ENCODE measurements around the gene PHKB.
"Not testable (repeated sequence)": the region's sequence is repeated elsewhere in the genome, so short reads cannot be mapped to it uniquely, and the experiment has no call there.

Gene PHKB

DNA sequence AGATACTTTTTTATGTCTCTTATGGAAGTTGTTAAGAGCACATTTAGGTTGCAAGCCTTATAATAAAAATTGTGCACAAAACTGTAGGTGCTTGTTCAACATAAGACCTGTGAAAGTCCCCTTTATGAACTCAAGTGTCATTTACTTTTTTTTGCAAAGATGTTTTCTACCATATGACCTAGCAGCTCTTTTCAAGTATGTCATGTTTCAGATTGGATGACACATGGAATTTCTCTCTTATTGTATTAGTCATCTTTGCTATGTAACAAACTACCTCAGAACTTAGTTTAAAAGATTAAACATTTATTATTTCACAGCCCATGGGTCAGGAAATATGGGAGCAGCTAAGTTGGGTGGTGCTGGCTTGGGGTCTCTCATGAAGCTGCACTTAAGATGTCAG is 57.9 kb downstream of the PHKB start:
- no peak for DNase-seq

- DNase-seq, result no peak
Observed at GRCh38 chr16:47519546-47519945, 58.4 kb downstream of the PHKB start.

- DNase-seq, result no peak
Observed at GRCh38 chr16:47519996-47520679, 59.0 kb downstream of the PHKB start.

- no peak for DNase-seq
Observed at GRCh38 chr16:47523342-47524006, 62.3 kb downstream of the PHKB start.

- no peak for DNase-seq
Observed at GRCh38 chr16:47524007-47524405, 62.9 kb downstream of the PHKB start.

DNA sequence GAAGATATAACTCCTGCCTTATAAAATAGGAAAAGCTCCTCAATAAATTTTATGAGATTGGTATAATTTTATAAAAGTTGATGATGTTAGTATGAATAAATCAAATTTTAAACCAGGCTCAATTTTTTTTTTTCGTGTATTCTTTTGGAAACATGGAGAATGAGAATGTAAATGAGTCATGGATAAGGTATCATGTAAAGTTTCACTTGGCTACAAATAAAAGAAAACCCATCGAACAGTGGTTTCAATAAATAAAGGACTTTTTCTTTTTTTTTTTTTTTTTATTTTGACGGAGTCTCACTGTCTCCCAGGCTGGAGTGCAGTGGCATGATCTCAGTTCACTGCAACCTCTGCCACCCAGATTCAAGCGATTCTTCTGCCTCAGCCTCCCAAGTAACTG is 67.3 kb downstream of the PHKB start:
- DNase-seq, result no peak

GRCh38 chr16:47533744-47534292 is 72.7 kb downstream of the PHKB start:
- DNase-seq, result no peak

- no peak for DNase-seq
Observed at GRCh38 chr16:47538472-47538871, 77.3 kb downstream of the PHKB start.

- not testable (repeated sequence) for DNase-seq
Observed at GRCh38 chr16:47539707-47540670, 78.9 kb downstream of the PHKB start.

- DNase-seq, result not testable (repeated sequence)
Observed at GRCh38 chr16:47541135-47541534, 80.0 kb downstream of the PHKB start.

DNA sequence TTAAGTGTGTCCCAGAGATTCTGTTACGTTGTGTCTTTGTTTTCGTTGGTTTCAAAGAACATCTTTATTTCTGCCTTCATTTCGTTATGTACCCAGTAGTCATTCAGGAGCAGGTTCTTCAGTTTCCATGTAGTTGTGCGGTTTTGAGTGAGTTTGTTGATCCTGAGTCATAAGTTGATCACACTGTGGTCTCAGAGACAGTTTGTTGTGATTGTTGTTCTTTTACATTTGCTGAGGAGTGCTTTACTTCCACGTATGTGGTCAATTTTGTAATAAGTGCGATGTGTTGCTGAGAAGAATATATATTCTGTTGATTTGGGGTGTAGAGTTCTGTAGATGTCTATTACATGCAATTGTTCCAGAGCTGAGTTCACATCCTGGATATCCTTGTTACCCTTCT is 83.1 kb downstream of the PHKB start:
- not testable (repeated sequence) for DNase-seq

- DNase-seq, result not testable (repeated sequence)
Observed at GRCh38 chr16:47551185-47551584, 90.1 kb downstream of the PHKB start.

DNA sequence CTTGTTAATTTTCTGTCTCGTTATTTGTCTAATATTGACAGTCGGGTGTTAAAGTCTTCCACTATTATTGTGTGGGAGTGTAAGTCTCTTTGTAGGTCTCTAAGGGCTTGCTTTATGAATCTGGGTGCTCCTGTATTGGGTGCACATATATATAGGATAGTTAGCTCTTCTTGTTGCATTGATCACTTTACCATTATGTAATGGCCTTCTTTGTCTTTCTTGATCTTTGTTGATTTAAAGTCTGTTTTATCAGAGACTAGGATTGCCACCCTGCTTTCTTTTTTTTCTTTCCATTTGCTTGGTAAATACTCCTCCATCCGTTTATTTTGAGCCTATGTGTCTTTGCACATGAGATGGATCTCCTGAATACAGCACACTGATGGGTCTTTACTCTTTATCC is 90.6 kb downstream of the PHKB start:
- not testable (repeated sequence) for DNase-seq

DNA sequence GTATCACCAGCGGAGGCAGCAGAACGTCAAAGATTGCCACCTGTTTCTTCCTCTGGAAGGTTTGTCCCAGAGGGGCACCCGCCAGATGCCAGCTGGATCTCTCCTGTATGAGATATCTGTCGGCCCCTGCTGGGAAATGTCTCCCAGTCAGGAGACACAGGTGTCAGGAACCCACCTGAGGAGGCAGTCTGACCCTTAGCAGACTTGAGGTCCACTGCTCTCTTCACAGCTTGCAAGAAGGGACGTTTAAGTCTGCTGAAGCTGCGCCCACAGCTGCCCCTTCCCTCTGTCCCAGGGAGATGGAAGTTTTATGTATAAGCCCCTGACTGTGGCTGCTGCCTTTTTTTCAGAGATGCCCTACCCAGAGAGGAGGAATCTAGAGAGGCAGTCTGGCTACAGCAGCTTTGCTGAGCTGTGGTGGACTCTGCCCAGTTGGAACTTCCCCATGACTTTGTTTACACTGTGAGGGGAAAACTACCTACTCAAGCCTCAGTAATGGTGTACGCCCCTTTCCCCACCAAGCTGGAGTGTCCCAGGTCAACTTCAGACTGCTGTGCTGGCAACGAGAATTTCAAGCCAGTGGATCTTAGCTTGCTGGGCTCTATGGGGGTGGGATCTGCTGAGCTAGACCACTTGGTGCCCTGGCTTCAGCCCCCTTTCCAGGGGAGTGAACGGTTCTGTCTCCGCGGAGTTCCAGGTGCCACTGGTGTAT is 92.9 kb downstream of the PHKB start:
- DNase-seq, result no peak

GRCh38 chr16:47554587-47554986 is 93.5 kb downstream of the PHKB start:
- not testable (repeated sequence) for DNase-seq

- no peak for DNase-seq
Observed at GRCh38 chr16:47561286-47561685, 100.2 kb downstream of the PHKB start.

DNA sequence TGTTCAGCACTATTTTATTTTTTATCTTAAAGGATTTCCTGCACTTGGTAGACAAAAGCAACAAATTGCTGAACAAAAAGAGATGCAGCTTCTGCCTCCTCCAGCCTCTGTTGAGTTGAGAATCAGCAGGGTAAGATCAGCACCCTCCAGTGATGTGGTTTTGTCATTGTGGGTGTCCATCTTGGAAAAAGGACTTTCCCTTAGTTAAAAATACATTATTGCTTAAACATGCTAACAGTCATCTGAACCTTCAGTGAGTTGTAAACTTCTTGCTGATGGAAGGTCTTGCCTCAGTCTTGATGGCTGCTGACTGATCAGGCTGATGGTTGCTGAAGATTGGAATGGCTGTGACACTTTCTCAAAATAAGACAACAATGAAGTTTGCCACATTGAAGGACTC is 101.2 kb downstream of the PHKB start:
- no peak for DNase-seq

GRCh38 chr16:47565454-47565853 is 104.3 kb downstream of the PHKB start:
- DNase-seq, result peak; percentile 60

DNA sequence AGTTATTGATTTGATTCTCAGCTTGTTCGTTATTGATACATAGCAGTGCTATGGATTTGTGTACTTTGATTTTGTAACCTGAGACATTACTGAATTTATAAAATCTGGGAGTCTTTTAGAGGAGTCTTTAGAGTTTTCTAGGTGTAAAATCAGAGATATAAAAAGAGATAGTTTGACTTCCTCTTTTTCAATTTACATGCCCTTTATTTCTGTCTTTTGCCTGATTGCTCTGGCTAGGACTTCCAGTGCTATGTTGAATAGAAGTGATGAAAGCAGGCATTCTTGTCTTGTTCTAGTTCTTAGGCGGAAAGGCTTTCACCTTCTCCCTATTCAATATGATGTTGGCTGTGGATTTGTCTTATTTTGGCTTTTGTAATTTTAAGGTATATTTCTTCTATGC is 106.2 kb downstream of the PHKB start:
- DNase-seq, result no peak

- no peak for DNase-seq
Observed at GRCh38 chr16:47568351-47568750, 107.2 kb downstream of the PHKB start.

DNA sequence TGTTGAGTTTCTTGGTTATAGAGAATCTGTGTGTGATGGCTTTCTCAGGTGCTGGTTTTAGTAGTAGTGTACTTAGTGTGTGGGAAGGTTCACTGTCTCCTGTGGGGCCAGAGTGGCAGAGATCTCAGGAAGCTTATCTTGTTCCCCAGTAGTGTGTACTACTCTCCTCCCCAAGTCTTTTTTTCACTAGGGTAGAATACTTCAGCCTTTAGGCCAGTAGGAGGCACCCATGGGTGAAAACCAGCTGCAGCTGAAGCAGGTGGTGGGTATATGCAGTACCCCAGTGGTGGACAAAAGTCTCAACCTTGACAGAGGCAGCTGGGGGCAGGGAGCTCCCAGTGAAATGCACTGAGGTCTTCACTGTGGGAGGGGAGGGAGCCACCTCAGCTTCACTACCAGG is 109.9 kb downstream of the PHKB start:
- DNase-seq, result no peak

- no peak for DNase-seq
Observed at GRCh38 chr16:47571711-47572110, 110.6 kb downstream of the PHKB start.
